Bronchus fibroblast of lung (primary cell): ENCODE results near the gene TMEM156. TPM values are rescaled to one million over a fixed set of nuclear protein-coding genes. Genes with fewer than 3 reads are reported as not detected.

ENCODE experiments used
- total RNA-seq: library from RNA; depleted of rRNA; stranded (reverse); fragments of >200 nt; gene quantifications from 2 replicates; pipeline ENCODE4 v1.2.3, GENCODE V29; 2015

TMEM156 gene, protein sequence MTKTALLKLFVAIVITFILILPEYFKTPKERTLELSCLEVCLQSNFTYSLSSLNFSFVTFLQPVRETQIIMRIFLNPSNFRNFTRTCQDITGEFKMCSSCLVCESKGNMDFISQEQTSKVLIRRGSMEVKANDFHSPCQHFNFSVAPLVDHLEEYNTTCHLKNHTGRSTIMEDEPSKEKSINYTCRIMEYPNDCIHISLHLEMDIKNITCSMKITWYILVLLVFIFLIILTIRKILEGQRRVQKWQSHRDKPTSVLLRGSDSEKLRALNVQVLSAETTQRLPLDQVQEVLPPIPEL
- total RNA-seq: 1.8 and 2.1 TPM in 2 replicates

DNA sequence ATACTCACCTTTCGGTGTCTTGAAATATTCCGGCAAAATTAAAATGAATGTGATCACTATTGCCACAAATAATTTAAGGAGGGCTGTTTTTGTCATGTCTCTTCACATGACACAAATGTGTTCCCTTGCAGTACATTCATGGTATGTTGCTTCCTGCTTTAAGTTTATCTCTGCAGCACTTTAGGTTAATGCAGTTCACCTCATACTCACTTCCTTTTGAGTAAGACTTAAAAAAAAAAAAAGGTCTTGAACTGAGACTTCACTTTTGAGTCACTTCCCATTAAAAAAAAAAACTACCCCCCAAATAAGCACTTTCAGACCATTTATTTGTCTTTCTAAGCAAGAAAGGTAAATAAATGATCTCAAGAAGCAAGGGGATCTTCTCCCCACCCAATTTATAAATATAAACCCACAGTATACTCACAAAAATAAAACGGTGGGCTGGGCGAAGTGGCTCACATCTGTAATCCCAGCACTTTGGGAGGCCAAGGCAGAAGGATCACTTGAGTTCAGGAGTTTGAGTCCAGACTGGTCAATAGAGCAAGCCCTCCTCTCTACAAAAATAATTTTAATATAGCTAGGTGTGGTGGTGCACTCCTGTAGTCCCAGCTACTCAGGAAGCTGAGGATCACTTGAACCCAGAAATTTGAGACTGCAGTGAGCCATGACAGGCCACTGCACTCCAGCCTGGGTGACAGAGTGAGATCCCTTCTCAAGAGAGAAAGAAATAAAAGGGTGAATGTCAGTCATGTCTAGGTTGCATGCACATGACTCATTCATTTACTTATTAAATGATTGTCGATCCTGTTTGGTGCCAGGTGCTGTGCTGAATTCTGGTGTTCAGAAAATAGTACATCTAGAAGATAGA lies at the start of gene TMEM156:
Gene TMEM156, minus strand, starts transcription at position 192 of the 868 bp plus-strand sequence. Its CDS starts 96 bp downstream, at position 96.

DNA sequence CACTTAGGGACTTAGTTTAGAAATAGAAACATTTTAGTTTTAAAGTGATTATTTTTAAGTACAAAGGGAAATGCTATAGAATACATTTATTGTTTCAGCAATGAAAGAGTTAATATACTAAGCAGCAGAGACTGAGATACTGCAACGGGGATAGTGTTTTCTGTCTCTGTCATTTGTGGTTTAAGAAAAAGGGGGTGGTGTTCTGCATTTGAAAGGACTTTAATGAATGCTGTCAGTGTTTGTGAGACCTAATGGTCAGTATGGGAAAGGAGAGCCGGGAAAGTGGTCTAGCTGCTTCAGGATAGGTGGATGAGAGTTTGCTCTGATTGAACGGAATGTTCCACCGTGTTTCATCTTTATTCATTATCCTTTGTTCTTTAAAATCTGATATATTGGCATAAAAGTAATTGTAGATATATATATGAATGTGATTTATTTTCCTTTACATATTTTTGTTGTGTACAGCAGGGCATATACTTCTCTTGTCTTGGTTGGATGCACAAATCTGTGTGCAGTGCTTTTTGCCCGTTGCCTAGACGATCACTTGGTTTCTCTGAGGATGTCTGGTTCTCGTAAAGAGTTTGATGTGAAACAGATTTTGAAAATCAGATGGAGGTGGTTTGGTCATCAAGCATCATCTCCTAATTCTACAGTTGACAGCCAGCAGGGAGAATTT lies 30.0 kb upstream of the TMEM156 start, which contains the start of gene KLHL5:
Gene KLHL5, plus strand, starts transcription at position 139 of the 676 bp plus-strand sequence. Its CDS starts 421 bp downstream, at position 560.

Other genes with a start within 250 kb of the TMEM156 start
- gene TLR10, start 249.4 kb downstream of the TMEM156 start, total RNA-seq: not detected in 2 replicates
- 0.15 and 0.84 TPM in 2 replicates for gene TLR1, start 227.6 kb downstream of the TMEM156 start, total RNA-seq
- 0.45 and 1.0 TPM in 2 replicates for gene TLR6, start 175.6 kb downstream of the TMEM156 start, total RNA-seq
- gene FAM114A1, start 164.6 kb downstream of the TMEM156 start, total RNA-seq: 217 and 243 TPM in 2 replicates
- 34.6 and 35.3 TPM in 2 replicates for gene KLHL5, start 29.8 kb upstream of the TMEM156 start, total RNA-seq
- 11.3 and 11.6 TPM in 2 replicates for gene WDR19, start 150.1 kb upstream of the TMEM156 start, total RNA-seq